GM23338 (cell line): ENCODE measurements around the gene SORCS3. TPM values are rescaled to one million over a fixed set of nuclear protein-coding genes. Genes with fewer than 3 reads are reported as not detected.
A peak's percentile ranks its signal among the peaks of the same experiment; 100 is the strongest.

Experiments used
- ATAC-seq: fragments of 200-7000 bp; cut with Tn5 transposase; 3 replicates; pipeline ENCODE4 v1.9.1; 2020
- DNase-seq: peaks from one replicate; pipeline ENCODE4 v3.0.0-alpha.2; 2015; ENCODE audit warnings: low spot score
- H2AFZ ChIP-seq: fragments of 200-600 bp; sonication (generic); 2 replicates; pipeline ENCODE4 v1.8.0; 2016; ENCODE audit warnings: antibody characterized with exemption, mild to moderate bottlenecking, moderate library complexity
- H3F3A ChIP-seq: fragments of 200-600 bp; sonication (generic); replicated peaks from 2 replicates; pipeline ENCODE4 v1.8.0; 2017; ENCODE audit warnings: antibody characterized with exemption, mixed run types, low read depth
- H3K27ac ChIP-seq: fragments of 200-600 bp; sonication (generic); 2 replicates; pipeline ENCODE4 v1.6.1; 2016; ENCODE audit warnings: low read depth
- H3K27me3 ChIP-seq: fragments of 200-600 bp; sonication (generic); 2 replicates; pipeline ENCODE4 v1.8.0; 2016; ENCODE audit warnings: mild to moderate bottlenecking, mixed run types, moderate library complexity; ENCODE audit not compliant: insufficient read depth
- H3K36me3 ChIP-seq: fragments of 200-600 bp; sonication (generic); 2 replicates; pipeline ENCODE4 v1.8.0; 2016; ENCODE audit warnings: mild to moderate bottlenecking; ENCODE audit not compliant: insufficient read depth
- H3K4me1 ChIP-seq: fragments of 200-600 bp; sonication (generic); 2 replicates; pipeline ENCODE4 v1.8.0; 2016; ENCODE audit warnings: mild to moderate bottlenecking, moderate library complexity; ENCODE audit not compliant: insufficient read depth
- H3K4me2 ChIP-seq: fragments of 200-600 bp; sonication (generic); 2 replicates; pipeline ENCODE4 v1.7.1; 2017; ENCODE audit warnings: mixed run types
- H3K4me3 ChIP-seq: fragments of 200-600 bp; sonication (generic); 2 replicates; pipeline ENCODE4 v1.6.1; 2016; ENCODE audit warnings: mixed run types
- H3K79me2 ChIP-seq: fragments of 200-600 bp; sonication (generic); replicated peaks from 2 replicates; pipeline ENCODE4 v1.8.0; 2017; ENCODE audit warnings: mild to moderate bottlenecking; ENCODE audit not compliant: insufficient read depth
- H3K9me2 ChIP-seq: fragments of 200-600 bp; sonication (generic); 2 replicates; pipeline ENCODE4 v1.8.0; 2017; ENCODE audit not compliant: insufficient read depth
- H4K20me1 ChIP-seq: fragments of 200-600 bp; sonication (generic); replicated peaks from 2 replicates; pipeline ENCODE4 v1.8.0; 2017; ENCODE audit warnings: mild to moderate bottlenecking; ENCODE audit not compliant: insufficient read depth
- H3K27ac Mint-ChIP-seq: 2 replicates; pipeline ENCODE4 v1.8.0; 2020; ENCODE audit warnings: inconsistent platforms, mild to moderate bottlenecking, moderate library complexity, mixed read lengths
- H3K27me3 Mint-ChIP-seq: 3 replicates; pipeline ENCODE4 v1.8.0; 2022; ENCODE audit warnings: low read depth, mild to moderate bottlenecking, moderate library complexity, mixed read lengths, inconsistent platforms; ENCODE audit not compliant: insufficient read depth, poor library complexity
- H3K36me3 Mint-ChIP-seq: 3 replicates; pipeline ENCODE4 v1.8.0; 2021; ENCODE audit warnings: low read depth, mild to moderate bottlenecking, inconsistent platforms, moderate library complexity, mixed read lengths
- H3K4me1 Mint-ChIP-seq: 3 replicates; pipeline ENCODE4 v1.8.0; 2020; ENCODE audit warnings: mild to moderate bottlenecking, inconsistent platforms, mixed read lengths
- H3K4me3 Mint-ChIP-seq: 3 replicates; pipeline ENCODE4 v1.8.0; 2021; ENCODE audit warnings: moderate library complexity, mild to moderate bottlenecking, inconsistent platforms, mixed read lengths
- H3K9me3 Mint-ChIP-seq: 3 replicates; pipeline ENCODE4 v1.8.0; 2020; ENCODE audit warnings: moderate library complexity, mild to moderate bottlenecking, inconsistent platforms, mixed read lengths
- EZH2 ChIP-seq: fragments of 200-600 bp; sonication (generic); IDR thresholded peaks from one replicate; pipeline ENCODE4 v1.8.0; 2017; ENCODE audit warnings: antibody characterized with exemption, mild to moderate bottlenecking, low read depth; ENCODE audit not compliant: unreplicated experiment
- POLR2AphosphoS5 ChIP-seq: IDR thresholded peaks from 2 replicates; pipeline ENCODE4 v1.6.1; 2016; ENCODE audit warnings: antibody characterized with exemption, low read depth
- STAT1 ChIP-seq: IDR thresholded peaks from one replicate; pipeline ENCODE4 v1.6.1; 2016; ENCODE audit warnings: antibody characterized with exemption; ENCODE audit not compliant: unreplicated experiment
- polyA plus RNA-seq: library from polyadenylated mRNA; unstranded; fragments of >200 nt; fragmentation: Nextera tagmentation; extraction: Ambion mirVana; gene quantifications from 2 replicates; pipeline ENCODE4 v1.2.1, GENCODE V29; 2016
- total RNA-seq: library from RNA; depleted of rRNA; stranded (reverse); fragments of >200 nt; shearing (Covaris generic); gene quantifications from 2 replicates; pipeline ENCODE4 v1.2.3, GENCODE V29; 2014
- TF ChIP-seq, protein P1 (sequence below): IDR thresholded peaks from 2 replicates; pipeline ENCODE4 v1.6.1; 2016; ENCODE audit warnings: antibody characterized with exemption
- TF ChIP-seq, protein P2 (sequence below), 2 experiments: fragments of 200-600 bp in 1 of 2; sonication (generic) in 1 of 2; conservative IDR thresholded peaks; 2 replicates each; pipeline versions ENCODE4 v1.5.1 to v1.6.1; 2016 to 2017; ENCODE audit warnings: antibody characterized with exemption in 2 of 2, low read depth in 2 of 2, mild to moderate bottlenecking in 2 of 2, moderate library complexity in 1 of 2
- TF ChIP-seq, protein P3 (sequence below): IDR thresholded peaks from one replicate; pipeline ENCODE4 v1.6.1; 2018; ENCODE audit warnings: antibody characterized with exemption; ENCODE audit not compliant: unreplicated experiment
- TF ChIP-seq, protein P4 (sequence below): fragments of 250-450 bp; sonication (Bioruptor Pico); IDR thresholded peaks from 2 replicates; pipeline ENCODE4 v1.5.0; 2020; ENCODE audit warnings: mild to moderate bottlenecking, moderate library complexity

The SORCS3 gene
- total and polyA plus RNA-seq, 2 experiments from 2014 or later = 0.37 to 1.4 TPM

DNA sequence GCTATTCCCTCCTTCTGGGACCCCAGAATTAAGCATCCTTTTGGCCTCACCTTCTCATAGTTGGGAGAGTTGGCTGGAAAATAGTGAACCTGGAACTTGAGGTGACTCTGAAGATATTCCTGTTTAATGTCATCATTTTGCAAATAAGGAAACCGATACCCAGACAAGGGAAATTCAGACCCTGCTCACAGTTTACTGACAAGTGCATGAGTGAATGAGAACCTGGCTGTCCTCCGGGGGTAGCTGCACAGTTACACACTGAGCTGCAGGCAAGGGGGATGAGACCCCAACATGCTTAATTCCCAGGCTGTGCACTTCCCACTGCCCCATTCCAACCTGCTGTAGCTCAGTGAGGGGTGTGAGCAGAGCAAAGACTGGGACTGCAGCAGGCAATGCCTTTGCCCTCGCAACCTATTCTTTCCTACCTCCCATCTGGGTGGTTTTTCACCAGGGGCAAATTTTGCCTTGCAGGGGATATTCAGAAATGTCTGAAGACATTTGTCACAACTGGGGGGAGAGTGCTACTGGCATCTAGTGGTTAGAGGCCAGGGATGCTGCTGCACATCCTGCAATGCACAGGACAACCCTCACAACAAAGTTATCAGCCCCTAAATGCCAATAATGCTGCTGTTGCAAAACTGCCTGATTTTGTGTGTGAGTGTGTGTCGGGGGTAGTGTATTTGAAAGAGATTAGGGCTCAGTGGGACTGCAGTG is 136.2 kb downstream of the SORCS3 start:
- H3K9me3 Mint-ChIP-seq = no peaks in the 10 kb centered on the region
- Histone ChIP-seq H3F3A (no peaks in the 10 kb centered on the region), H3K79me2 (no peaks in the 10 kb centered on the region), H4K20me1 (no peaks in the 10 kb centered on the region), H3K9me2 (no peaks in the 10 kb centered on the region), H3K4me1 (no peaks in the 10 kb centered on the region), H2AFZ (no peak overlapping the region), H3K27ac (no peak overlapping the region), H3K27me3 (no peaks in the 10 kb centered on the region), H3K4me3 (no peak overlapping the region), H3K36me3 (no peaks in the 10 kb centered on the region), H3K4me2 (no peak overlapping the region)
- DNase-seq (peak; percentile 35), ATAC-seq (peak; percentile 58)
- H3K27me3 Mint-ChIP-seq = peaks cover 6% of the 10 kb centered on the region
- TF ChIP-seq, protein P1, sequence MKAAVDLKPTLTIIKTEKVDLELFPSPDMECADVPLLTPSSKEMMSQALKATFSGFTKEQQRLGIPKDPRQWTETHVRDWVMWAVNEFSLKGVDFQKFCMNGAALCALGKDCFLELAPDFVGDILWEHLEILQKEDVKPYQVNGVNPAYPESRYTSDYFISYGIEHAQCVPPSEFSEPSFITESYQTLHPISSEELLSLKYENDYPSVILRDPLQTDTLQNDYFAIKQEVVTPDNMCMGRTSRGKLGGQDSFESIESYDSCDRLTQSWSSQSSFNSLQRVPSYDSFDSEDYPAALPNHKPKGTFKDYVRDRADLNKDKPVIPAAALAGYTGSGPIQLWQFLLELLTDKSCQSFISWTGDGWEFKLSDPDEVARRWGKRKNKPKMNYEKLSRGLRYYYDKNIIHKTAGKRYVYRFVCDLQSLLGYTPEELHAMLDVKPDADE = no peak
- TF ChIP-seq, protein P2, sequence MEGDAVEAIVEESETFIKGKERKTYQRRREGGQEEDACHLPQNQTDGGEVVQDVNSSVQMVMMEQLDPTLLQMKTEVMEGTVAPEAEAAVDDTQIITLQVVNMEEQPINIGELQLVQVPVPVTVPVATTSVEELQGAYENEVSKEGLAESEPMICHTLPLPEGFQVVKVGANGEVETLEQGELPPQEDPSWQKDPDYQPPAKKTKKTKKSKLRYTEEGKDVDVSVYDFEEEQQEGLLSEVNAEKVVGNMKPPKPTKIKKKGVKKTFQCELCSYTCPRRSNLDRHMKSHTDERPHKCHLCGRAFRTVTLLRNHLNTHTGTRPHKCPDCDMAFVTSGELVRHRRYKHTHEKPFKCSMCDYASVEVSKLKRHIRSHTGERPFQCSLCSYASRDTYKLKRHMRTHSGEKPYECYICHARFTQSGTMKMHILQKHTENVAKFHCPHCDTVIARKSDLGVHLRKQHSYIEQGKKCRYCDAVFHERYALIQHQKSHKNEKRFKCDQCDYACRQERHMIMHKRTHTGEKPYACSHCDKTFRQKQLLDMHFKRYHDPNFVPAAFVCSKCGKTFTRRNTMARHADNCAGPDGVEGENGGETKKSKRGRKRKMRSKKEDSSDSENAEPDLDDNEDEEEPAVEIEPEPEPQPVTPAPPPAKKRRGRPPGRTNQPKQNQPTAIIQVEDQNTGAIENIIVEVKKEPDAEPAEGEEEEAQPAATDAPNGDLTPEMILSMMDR (conservative IDR thresholded peaks at IDR 0.05; ENCODE audit: low read depth in 2 of 2) = peak; percentile 47 to 65
- TF ChIP-seq, protein P3, sequence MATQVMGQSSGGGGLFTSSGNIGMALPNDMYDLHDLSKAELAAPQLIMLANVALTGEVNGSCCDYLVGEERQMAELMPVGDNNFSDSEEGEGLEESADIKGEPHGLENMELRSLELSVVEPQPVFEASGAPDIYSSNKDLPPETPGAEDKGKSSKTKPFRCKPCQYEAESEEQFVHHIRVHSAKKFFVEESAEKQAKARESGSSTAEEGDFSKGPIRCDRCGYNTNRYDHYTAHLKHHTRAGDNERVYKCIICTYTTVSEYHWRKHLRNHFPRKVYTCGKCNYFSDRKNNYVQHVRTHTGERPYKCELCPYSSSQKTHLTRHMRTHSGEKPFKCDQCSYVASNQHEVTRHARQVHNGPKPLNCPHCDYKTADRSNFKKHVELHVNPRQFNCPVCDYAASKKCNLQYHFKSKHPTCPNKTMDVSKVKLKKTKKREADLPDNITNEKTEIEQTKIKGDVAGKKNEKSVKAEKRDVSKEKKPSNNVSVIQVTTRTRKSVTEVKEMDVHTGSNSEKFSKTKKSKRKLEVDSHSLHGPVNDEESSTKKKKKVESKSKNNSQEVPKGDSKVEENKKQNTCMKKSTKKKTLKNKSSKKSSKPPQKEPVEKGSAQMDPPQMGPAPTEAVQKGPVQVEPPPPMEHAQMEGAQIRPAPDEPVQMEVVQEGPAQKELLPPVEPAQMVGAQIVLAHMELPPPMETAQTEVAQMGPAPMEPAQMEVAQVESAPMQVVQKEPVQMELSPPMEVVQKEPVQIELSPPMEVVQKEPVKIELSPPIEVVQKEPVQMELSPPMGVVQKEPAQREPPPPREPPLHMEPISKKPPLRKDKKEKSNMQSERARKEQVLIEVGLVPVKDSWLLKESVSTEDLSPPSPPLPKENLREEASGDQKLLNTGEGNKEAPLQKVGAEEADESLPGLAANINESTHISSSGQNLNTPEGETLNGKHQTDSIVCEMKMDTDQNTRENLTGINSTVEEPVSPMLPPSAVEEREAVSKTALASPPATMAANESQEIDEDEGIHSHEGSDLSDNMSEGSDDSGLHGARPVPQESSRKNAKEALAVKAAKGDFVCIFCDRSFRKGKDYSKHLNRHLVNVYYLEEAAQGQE = no peak
- TF ChIP-seq POLR2AphosphoS5 = no peak
- no peak for TF ChIP-seq STAT1
- no peaks in the 10 kb centered on the region for H3K36me3 Mint-ChIP-seq
- no peak overlapping the region for H3K4me3 Mint-ChIP-seq
- peaks cover 15% of the 10 kb centered on the region for H3K4me1 Mint-ChIP-seq
- no peak overlapping the region for H3K27ac Mint-ChIP-seq

DNA sequence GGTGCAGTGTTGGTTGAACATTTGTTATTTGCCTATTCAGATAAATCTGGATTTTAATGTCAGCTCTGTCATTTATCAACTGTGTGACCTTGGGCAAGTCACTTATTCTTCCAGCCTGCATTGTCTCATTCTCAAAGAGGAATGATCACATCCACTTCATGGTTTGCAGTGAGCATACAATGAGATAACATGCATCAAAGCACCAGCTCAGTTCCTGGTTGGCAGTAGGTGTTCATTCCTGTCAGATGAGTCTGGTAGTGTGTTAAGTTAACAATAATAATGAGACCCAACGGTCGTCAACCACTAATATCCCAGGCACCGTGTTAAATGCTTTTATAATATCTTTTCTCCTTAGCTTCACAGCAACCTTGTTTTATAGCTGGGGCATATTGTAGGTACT is 137.3 kb downstream of the SORCS3 start:
- Histone ChIP-seq H3K27ac (no peak overlapping the region), H3K4me3 (no peak overlapping the region), H3K27me3 (no peaks in the 10 kb centered on the region), H4K20me1 (no peaks in the 10 kb centered on the region), H3F3A (no peaks in the 10 kb centered on the region), H2AFZ (no peak overlapping the region), H3K4me2 (no peak overlapping the region), H3K36me3 (no peaks in the 10 kb centered on the region), H3K4me1 (no peaks in the 10 kb centered on the region), H3K79me2 (no peaks in the 10 kb centered on the region), H3K9me2 (no peaks in the 10 kb centered on the region)
- H3K9me3 Mint-ChIP-seq = no peaks in the 10 kb centered on the region
- H3K36me3 Mint-ChIP-seq = no peaks in the 10 kb centered on the region
- ATAC-seq = no peak
- no peak overlapping the region for H3K4me3 Mint-ChIP-seq
- no peak for DNase-seq
- H3K27ac Mint-ChIP-seq = no peak overlapping the region
- H3K27me3 Mint-ChIP-seq = peaks cover 6% of the 10 kb centered on the region
- H3K4me1 Mint-ChIP-seq = peaks cover 15% of the 10 kb centered on the region
- no peak for TF ChIP-seq STAT1
- TF ChIP-seq EZH2 = no peak
- TF ChIP-seq, protein P4, sequence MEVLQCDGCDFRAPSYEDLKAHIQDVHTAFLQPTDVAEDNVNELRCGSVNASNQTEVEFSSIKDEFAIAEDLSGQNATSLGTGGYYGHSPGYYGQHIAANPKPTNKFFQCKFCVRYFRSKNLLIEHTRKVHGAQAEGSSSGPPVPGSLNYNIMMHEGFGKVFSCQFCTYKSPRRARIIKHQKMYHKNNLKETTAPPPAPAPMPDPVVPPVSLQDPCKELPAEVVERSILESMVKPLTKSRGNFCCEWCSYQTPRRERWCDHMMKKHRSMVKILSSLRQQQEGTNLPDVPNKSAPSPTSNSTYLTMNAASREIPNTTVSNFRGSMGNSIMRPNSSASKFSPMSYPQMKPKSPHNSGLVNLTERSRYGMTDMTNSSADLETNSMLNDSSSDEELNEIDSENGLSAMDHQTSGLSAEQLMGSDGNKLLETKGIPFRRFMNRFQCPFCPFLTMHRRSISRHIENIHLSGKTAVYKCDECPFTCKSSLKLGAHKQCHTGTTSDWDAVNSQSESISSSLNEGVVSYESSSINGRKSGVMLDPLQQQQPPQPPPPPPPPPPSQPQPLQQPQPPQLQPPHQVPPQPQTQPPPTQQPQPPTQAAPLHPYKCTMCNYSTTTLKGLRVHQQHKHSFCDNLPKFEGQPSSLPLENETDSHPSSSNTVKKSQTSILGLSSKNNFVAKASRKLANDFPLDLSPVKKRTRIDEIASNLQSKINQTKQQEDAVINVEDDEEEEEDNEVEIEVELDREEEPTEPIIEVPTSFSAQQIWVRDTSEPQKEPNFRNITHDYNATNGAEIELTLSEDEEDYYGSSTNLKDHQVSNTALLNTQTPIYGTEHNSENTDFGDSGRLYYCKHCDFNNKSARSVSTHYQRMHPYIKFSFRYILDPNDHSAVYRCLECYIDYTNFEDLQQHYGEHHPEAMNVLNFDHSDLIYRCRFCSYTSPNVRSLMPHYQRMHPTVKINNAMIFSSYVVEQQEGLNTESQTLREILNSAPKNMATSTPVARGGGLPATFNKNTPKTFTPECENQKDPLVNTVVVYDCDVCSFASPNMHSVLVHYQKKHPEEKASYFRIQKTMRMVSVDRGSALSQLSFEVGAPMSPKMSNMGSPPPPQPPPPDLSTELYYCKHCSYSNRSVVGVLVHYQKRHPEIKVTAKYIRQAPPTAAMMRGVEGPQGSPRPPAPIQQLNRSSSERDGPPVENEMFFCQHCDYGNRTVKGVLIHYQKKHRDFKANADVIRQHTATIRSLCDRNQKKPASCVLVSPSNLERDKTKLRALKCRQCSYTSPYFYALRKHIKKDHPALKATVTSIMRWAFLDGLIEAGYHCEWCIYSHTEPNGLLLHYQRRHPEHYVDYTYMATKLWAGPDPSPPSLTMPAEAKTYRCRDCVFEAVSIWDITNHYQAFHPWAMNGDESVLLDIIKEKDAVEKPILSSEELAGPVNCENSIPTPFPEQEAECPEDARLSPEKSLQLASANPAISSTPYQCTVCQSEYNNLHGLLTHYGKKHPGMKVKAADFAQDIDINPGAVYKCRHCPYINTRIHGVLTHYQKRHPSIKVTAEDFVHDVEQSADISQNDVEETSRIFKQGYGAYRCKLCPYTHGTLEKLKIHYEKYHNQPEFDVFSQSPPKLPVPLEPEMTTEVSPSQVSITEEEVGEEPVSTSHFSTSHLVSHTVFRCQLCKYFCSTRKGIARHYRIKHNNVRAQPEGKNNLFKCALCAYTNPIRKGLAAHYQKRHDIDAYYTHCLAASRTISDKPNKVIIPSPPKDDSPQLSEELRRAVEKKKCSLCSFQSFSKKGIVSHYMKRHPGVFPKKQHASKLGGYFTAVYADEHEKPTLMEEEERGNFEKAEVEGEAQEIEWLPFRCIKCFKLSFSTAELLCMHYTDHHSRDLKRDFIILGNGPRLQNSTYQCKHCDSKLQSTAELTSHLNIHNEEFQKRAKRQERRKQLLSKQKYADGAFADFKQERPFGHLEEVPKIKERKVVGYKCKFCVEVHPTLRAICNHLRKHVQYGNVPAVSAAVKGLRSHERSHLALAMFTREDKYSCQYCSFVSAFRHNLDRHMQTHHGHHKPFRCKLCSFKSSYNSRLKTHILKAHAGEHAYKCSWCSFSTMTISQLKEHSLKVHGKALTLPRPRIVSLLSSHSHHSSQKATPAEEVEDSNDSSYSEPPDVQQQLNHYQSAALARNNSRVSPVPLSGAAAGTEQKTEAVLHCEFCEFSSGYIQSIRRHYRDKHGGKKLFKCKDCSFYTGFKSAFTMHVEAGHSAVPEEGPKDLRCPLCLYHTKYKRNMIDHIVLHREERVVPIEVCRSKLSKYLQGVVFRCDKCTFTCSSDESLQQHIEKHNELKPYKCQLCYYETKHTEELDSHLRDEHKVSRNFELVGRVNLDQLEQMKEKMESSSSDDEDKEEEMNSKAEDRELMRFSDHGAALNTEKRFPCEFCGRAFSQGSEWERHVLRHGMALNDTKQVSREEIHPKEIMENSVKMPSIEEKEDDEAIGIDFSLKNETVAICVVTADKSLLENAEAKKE (CRISPR knock-in tag) = no peak
